Endodermal cell (in vitro differentiated cells): ENCODE data around the gene KHK. TPM values are rescaled to one million over a fixed set of nuclear protein-coding genes. Genes with fewer than 3 reads are reported as not detected.

Experiments used
- DNase-seq: peaks from one replicate; pipeline ENCODE4 v3.0.0-alpha.2; 2017
- H3K27ac ChIP-seq: 2 replicates; pipeline ENCODE4 v1.5.1; 2013; ENCODE audit warnings: mild to moderate bottlenecking, low read depth, low read length, moderate library complexity
- H3K27me3 ChIP-seq: 2 replicates; pipeline ENCODE4 v1.6.1; 2013; ENCODE audit warnings: mild to moderate bottlenecking, low read length, moderate library complexity; ENCODE audit not compliant: insufficient read depth, control insufficient read depth, poor library complexity, severe bottlenecking
- H3K36me3 ChIP-seq: 2 replicates; pipeline ENCODE4 v1.7.0; 2013; ENCODE audit warnings: mild to moderate bottlenecking, low read length, moderate library complexity; ENCODE audit not compliant: control insufficient read depth, insufficient read depth
- H3K4me1 ChIP-seq: one replicate; pipeline ENCODE4 v1.7.0; 2013; ENCODE audit warnings: low read length; ENCODE audit not compliant: control insufficient read depth, insufficient read depth
- H3K4me3 ChIP-seq: 2 replicates; pipeline ENCODE4 v1.5.1; 2013; ENCODE audit warnings: mild to moderate bottlenecking, low read length, moderate library complexity
- H3K9ac ChIP-seq: 2 replicates; pipeline ENCODE4 v1.6.1; 2013; ENCODE audit warnings: mild to moderate bottlenecking, low read length, moderate library complexity; ENCODE audit not compliant: poor library complexity, severe bottlenecking; ENCODE audit errors: extremely low read depth
- H3K9me3 ChIP-seq: 2 replicates; pipeline ENCODE4 v1.6.1; 2013; ENCODE audit warnings: mild to moderate bottlenecking, low read length, moderate library complexity; ENCODE audit not compliant: control insufficient read depth
- H3K27ac Mint-ChIP-seq: 2 replicates; pipeline ENCODE4 v1.8.0; 2020; ENCODE audit warnings: mixed read lengths
- H3K27me3 Mint-ChIP-seq: 2 replicates; pipeline ENCODE4 v1.8.0; 2021; ENCODE audit warnings: mild to moderate bottlenecking, mixed read lengths; ENCODE audit not compliant: insufficient read depth
- H3K36me3 Mint-ChIP-seq: 2 replicates; pipeline ENCODE4 v1.8.0; 2020; ENCODE audit warnings: low read depth, mixed read lengths
- H3K4me1 Mint-ChIP-seq: 2 replicates; pipeline ENCODE4 v1.8.0; 2020; ENCODE audit warnings: mixed read lengths
- H3K4me3 Mint-ChIP-seq: 2 replicates; pipeline ENCODE4 v1.8.0; 2020; ENCODE audit warnings: mild to moderate bottlenecking, moderate library complexity, mixed read lengths
- H3K9me3 Mint-ChIP-seq: 2 replicates; pipeline ENCODE4 v1.8.0; 2020; ENCODE audit warnings: mild to moderate bottlenecking, mixed read lengths
- WGBS, 2 experiments: methylation state at CpG; one replicate each; pipeline versions ENCODE4 v1.1.5 to v1.1.7; 2013; ENCODE audit warnings: missing lambda C conversion rate in 2 of 2, mixed read lengths in 1 of 2; ENCODE audit not compliant: insufficient coverage in 1 of 2, insufficient read length in 1 of 2; 5-methylcytosine and 5-hydroxymethylcytosine counted together
- total RNA-seq, 2 donors: library from RNA; stranded (reverse); fragmentation: NEBNext Ultra II Directional in 1 of 2; extraction: Animal tissue kit (Norgen Biotek cat#: 25700) in 1 of 2; gene quantifications; 2 replicates in 1 of 2; 3 replicates in 1 of 2; pipeline ENCODE4 v1.2.1, GENCODE V29; 2021
- TF ChIP-seq, protein P1 (sequence below): fragments of 200-600 bp; sonication (generic); conservative IDR thresholded peaks from 2 replicates; pipeline ENCODE4 v1.5.0; 2021; ENCODE audit warnings: antibody characterized with exemption, mild to moderate bottlenecking

KHK gene
- total RNA-seq, 2 donors from 2014 or later = 3.3 to 3.9 TPM

GRCh38 chr2:27099334-27099955 lies 12.9 kb downstream of the KHK start:
- H3K4me3 ChIP-seq = no peak overlapping the region
- Mint-ChIP-seq H3K36me3 (no peaks in the 10 kb centered on the region), H3K4me3 (no peak overlapping the region), H3K27ac (no peak overlapping the region), H3K4me1 (peaks cover 4% of the 10 kb centered on the region), H3K27me3 (no peaks in the 10 kb centered on the region), H3K9me3 (no peaks in the 10 kb centered on the region)
- H3K9ac ChIP-seq = no peak overlapping the region
- no peaks in the 10 kb centered on the region for H3K36me3 ChIP-seq
- TF ChIP-seq, protein P1, sequence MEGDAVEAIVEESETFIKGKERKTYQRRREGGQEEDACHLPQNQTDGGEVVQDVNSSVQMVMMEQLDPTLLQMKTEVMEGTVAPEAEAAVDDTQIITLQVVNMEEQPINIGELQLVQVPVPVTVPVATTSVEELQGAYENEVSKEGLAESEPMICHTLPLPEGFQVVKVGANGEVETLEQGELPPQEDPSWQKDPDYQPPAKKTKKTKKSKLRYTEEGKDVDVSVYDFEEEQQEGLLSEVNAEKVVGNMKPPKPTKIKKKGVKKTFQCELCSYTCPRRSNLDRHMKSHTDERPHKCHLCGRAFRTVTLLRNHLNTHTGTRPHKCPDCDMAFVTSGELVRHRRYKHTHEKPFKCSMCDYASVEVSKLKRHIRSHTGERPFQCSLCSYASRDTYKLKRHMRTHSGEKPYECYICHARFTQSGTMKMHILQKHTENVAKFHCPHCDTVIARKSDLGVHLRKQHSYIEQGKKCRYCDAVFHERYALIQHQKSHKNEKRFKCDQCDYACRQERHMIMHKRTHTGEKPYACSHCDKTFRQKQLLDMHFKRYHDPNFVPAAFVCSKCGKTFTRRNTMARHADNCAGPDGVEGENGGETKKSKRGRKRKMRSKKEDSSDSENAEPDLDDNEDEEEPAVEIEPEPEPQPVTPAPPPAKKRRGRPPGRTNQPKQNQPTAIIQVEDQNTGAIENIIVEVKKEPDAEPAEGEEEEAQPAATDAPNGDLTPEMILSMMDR = no peak
- no peak overlapping the region for H3K27ac ChIP-seq
- 89 to 90% methylated on average over 12 to 19 of the region's 19 CpGs for WGBS, 2 experiments
- DNase-seq = no peak
- no peaks in the 10 kb centered on the region for H3K9me3 ChIP-seq
- no peaks in the 10 kb centered on the region for H3K27me3 ChIP-seq
- H3K4me1 ChIP-seq = peaks cover 5% of the 10 kb centered on the region

DNA sequence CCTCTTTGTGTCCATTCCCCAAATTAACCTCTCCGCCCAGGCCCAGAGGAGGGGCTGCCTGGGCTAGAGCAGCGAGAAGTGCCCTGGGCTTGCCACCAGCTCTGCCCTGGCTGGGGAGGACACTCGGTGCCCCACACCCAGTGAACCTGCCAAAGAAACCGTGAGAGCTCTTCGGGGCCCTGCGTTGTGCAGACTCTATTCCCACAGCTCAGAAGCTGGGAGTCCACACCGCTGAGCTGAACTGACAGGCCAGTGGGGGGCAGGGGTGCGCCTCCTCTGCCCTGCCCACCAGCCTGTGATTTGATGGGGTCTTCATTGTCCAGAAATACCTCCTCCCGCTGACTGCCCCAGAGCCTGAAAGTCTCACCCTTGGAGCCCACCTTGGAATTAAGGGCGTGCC lies 13.5 kb downstream of the KHK start:
- H3K9me3 Mint-ChIP-seq = no peaks in the 10 kb centered on the region
- H3K27ac Mint-ChIP-seq = peak overlapping the region; percentile 49

DNA sequence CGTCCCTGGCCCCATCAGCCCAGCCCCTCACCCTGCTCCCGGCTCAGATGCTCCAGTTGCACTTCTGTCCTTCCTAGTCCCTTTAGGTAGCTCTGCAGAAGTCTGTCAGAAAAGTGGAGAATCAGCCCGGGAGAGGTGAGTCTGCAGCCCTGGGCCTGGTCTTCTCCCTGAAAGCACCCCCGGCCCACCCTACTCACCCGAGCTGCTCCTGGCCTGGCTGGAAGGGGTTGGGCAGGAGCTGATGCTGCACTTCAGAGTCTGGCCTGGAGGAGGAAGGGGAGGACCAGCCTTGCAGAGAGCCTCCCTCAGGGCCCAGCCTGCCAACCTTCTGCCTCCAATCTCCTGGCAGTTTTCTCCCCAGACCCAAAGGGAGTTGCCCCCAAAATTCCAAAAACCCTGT lies 15.8 kb downstream of the KHK start:
- Histone ChIP-seq H3K4me1 (no peaks in the 10 kb centered on the region), H3K27ac (no peak overlapping the region), H3K4me3 (no peak overlapping the region), H3K9me3 (no peaks in the 10 kb centered on the region), H3K9ac (no peak overlapping the region), H3K36me3 (no peaks in the 10 kb centered on the region), H3K27me3 (peaks cover 6% of the 10 kb centered on the region)
- 92% methylated on average over 5 of the region's 5 CpGs; no CpG with 5 or more reads in 1 of the 2 experiments for WGBS, 2 experiments
- Mint-ChIP-seq H3K27ac (no peak overlapping the region), H3K27me3 (peaks cover 3% of the 10 kb centered on the region), H3K4me1 (no peaks in the 10 kb centered on the region), H3K4me3 (no peak overlapping the region), H3K36me3 (no peaks in the 10 kb centered on the region), H3K9me3 (no peaks in the 10 kb centered on the region)
- no peak for DNase-seq
- TF ChIP-seq, protein P1 = no peak

More for the DNA sequence above, 13.5 kb downstream of the KHK start:
- Mint-ChIP-seq H3K36me3 (no peaks in the 10 kb centered on the region), H3K27me3 (no peaks in the 10 kb centered on the region), H3K4me3 (no peak overlapping the region), H3K4me1 (peaks cover 4% of the 10 kb centered on the region)
- DNase-seq = no peak
- TF ChIP-seq, protein P1 = no peak
- H3K27ac ChIP-seq = no peak overlapping the region
- peaks cover 5% of the 10 kb centered on the region for H3K4me1 ChIP-seq
- no peaks in the 10 kb centered on the region for H3K9me3 ChIP-seq
- no peaks in the 10 kb centered on the region for H3K36me3 ChIP-seq
- H3K9ac ChIP-seq = no peak overlapping the region
- peaks cover 5% of the 10 kb centered on the region for H3K27me3 ChIP-seq
- WGBS, 2 experiments = 82 to 83% methylated on average over 8 to 10 of the region's 10 CpGs
- H3K4me3 ChIP-seq = no peak overlapping the region
